Osteocyte (in vitro differentiated cells): ENCODE results near the gene PAIP2. TPM values are rescaled to one million over a fixed set of nuclear protein-coding genes. Genes with fewer than 3 reads are reported as not detected.
"Not testable (repeated sequence)": the region's sequence is repeated elsewhere in the genome, so short reads cannot be mapped to it uniquely, and the experiment has no call there.

ENCODE experiments used
- DNase-seq: peaks from one replicate; pipeline ENCODE4 v3.0.0; 2021; ENCODE audit warnings: mixed read lengths; ENCODE audit not compliant: unreplicated experiment; ENCODE audit errors: extremely low spot score
- H3K27ac Mint-ChIP-seq: one replicate; pipeline ENCODE4 v1.8.0; 2021; ENCODE audit warnings: mild to moderate bottlenecking, mixed read lengths; ENCODE audit not compliant: unreplicated experiment
- H3K27me3 Mint-ChIP-seq: one replicate; pipeline ENCODE4 v1.8.0; 2021; ENCODE audit warnings: mixed read lengths; ENCODE audit not compliant: unreplicated experiment
- H3K36me3 Mint-ChIP-seq: one replicate; pipeline ENCODE4 v1.8.0; 2021; ENCODE audit warnings: mixed read lengths; ENCODE audit not compliant: unreplicated experiment
- H3K4me1 Mint-ChIP-seq: one replicate; pipeline ENCODE4 v1.8.0; 2021; ENCODE audit warnings: mixed read lengths; ENCODE audit not compliant: unreplicated experiment
- H3K4me3 Mint-ChIP-seq: one replicate; pipeline ENCODE4 v1.8.0; 2021; ENCODE audit warnings: mild to moderate bottlenecking, moderate library complexity, mixed read lengths; ENCODE audit not compliant: unreplicated experiment
- H3K9me3 Mint-ChIP-seq: one replicate; pipeline ENCODE4 v1.8.0; 2021; ENCODE audit warnings: mixed read lengths; ENCODE audit not compliant: unreplicated experiment
- CTCF ChIP-seq: fragments of 200-600 bp; sonication (generic); IDR thresholded peaks from 2 replicates; pipeline ENCODE4 v1.5.0; 2021; ENCODE audit warnings: antibody characterized with exemption, mild to moderate bottlenecking, moderate library complexity
- total RNA-seq: library from RNA; stranded (reverse); gene quantifications from 2 replicates; pipeline ENCODE4 v1.2.1, GENCODE V29; 2021

Gene PAIP2
- total RNA-seq, 1 donor from 2014 or later, result 71.8 TPM

- peaks cover 15% of the 10 kb centered on the region for H3K4me1 Mint-ChIP-seq
- H3K27ac Mint-ChIP-seq, result no peak overlapping the region
- H3K36me3 Mint-ChIP-seq, result no peaks in the 10 kb centered on the region
- H3K27me3 Mint-ChIP-seq, result no peaks in the 10 kb centered on the region
- no peak overlapping the region for H3K4me3 Mint-ChIP-seq
- TF ChIP-seq CTCF, result no peak
- H3K9me3 Mint-ChIP-seq, result no peaks in the 10 kb centered on the region
- no peak for DNase-seq
These were observed 43.7 kb downstream of the PAIP2 start for GRCh38 chr5:139385061-139386049.

GRCh38 chr5:139386050-139386438 lies 44.4 kb downstream of the PAIP2 start:
- TF ChIP-seq CTCF, result no peak
- Mint-ChIP-seq H3K27me3 (no peaks in the 10 kb centered on the region), H3K36me3 (no peaks in the 10 kb centered on the region), H3K4me1 (peaks cover 17% of the 10 kb centered on the region), H3K4me3 (no peak overlapping the region), H3K27ac (no peak overlapping the region), H3K9me3 (no peaks in the 10 kb centered on the region)
- no peak for DNase-seq

GRCh38 chr5:139386956-139387355 lies 45.3 kb downstream of the PAIP2 start:
- not testable (repeated sequence) for H3K27me3 Mint-ChIP-seq, H3K4me3 Mint-ChIP-seq, H3K9me3 Mint-ChIP-seq, H3K27ac Mint-ChIP-seq, H3K36me3 Mint-ChIP-seq, DNase-seq
- H3K4me1 Mint-ChIP-seq, result peaks cover 24% of the 10 kb centered on the region

- H3K9me3 Mint-ChIP-seq, result no peaks in the 10 kb centered on the region
- no peak overlapping the region for H3K27ac Mint-ChIP-seq
- no peak overlapping the region for H3K4me3 Mint-ChIP-seq
- H3K36me3 Mint-ChIP-seq, result no peaks in the 10 kb centered on the region
- peaks cover 25% of the 10 kb centered on the region for H3K4me1 Mint-ChIP-seq
- DNase-seq, result no peak
- H3K27me3 Mint-ChIP-seq, result no peaks in the 10 kb centered on the region
- TF ChIP-seq CTCF, result no peak
These were observed 46.0 kb downstream of the PAIP2 start for GRCh38 chr5:139387611-139388197.

GRCh38 chr5:139388198-139388821 lies 46.7 kb downstream of the PAIP2 start:
- no peaks in the 10 kb centered on the region for H3K9me3 Mint-ChIP-seq
- H3K4me1 Mint-ChIP-seq, result peaks cover 30% of the 10 kb centered on the region
- no peak overlapping the region for H3K4me3 Mint-ChIP-seq
- H3K27ac Mint-ChIP-seq, result no peak overlapping the region
- no peak for DNase-seq
- no peaks in the 10 kb centered on the region for H3K27me3 Mint-ChIP-seq
- no peak for TF ChIP-seq CTCF
- no peaks in the 10 kb centered on the region for H3K36me3 Mint-ChIP-seq
